ENCODE measurements around the gene PACSIN2. TPM values are rescaled to one million over a fixed set of nuclear protein-coding genes. Genes with fewer than 3 reads are reported as not detected.

Gene PACSIN2
- total and polyA plus RNA-seq, 2 of the 13 experiments (the other 11 are each of a cell fraction or from before 2014, with no cell fraction given) = 54.1 to 68.8 TPM

DNA sequence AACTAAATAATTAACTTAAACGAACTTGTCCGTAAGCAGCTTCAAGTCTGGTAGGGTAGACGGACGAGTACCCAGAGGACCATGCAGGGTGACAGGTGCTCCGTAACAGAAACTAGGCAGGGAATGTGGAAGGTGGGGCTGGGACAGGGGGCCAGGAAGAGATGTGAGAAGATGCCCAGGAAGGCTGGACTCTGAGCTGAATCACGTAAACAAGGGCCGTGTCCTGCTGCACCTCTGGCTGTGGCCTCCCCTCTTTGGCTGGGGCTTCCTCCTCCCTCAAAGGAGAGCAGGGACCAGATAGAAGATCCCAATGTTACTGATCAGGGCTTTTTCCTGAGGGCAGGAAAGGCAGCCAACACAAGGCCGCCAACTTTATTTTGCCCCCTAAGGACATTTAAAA, 47.9 kb downstream of the PACSIN2 start (continued):
- TF ChIP-seq, protein P1, sequence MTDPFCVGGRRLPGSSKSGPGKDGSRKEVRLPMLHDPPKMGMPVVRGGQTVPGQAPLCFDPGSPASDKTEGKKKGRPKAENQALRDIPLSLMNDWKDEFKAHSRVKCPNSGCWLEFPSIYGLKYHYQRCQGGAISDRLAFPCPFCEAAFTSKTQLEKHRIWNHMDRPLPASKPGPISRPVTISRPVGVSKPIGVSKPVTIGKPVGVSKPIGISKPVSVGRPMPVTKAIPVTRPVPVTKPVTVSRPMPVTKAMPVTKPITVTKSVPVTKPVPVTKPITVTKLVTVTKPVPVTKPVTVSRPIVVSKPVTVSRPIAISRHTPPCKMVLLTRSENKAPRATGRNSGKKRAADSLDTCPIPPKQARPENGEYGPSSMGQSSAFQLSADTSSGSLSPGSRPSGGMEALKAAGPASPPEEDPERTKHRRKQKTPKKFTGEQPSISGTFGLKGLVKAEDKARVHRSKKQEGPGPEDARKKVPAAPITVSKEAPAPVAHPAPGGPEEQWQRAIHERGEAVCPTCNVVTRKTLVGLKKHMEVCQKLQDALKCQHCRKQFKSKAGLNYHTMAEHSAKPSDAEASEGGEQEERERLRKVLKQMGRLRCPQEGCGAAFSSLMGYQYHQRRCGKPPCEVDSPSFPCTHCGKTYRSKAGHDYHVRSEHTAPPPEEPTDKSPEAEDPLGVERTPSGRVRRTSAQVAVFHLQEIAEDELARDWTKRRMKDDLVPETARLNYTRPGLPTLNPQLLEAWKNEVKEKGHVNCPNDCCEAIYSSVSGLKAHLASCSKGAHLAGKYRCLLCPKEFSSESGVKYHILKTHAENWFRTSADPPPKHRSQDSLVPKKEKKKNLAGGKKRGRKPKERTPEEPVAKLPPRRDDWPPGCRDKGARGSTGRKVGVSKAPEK (CRISPR knock-in tag; IDR thresholded peaks at IDR 0.05; ENCODE audit: borderline replicate concordance) = no peak
- TF ChIP-seq ZNF607 (CRISPR knock-in tag; IDR thresholded peaks at IDR 0.05; ENCODE audit: borderline replicate concordance) = no peak
- peak; percentile 40; the same call in 1 of the 2 replicates for TF ChIP-seq HDAC2 (CRISPR knock-in tag; IDR thresholded peaks at IDR 0.05)
- TF ChIP-seq, protein P2, sequence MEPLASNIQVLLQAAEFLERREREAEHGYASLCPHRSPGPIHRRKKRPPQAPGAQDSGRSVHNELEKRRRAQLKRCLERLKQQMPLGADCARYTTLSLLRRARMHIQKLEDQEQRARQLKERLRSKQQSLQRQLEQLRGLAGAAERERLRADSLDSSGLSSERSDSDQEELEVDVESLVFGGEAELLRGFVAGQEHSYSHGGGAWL (CRISPR knock-in tag; IDR thresholded peaks at IDR 0.05) = 0 out of 2 replicates have a peak, but pooled peaks have one; percentile 16
- TF ChIP-seq, protein P3, sequence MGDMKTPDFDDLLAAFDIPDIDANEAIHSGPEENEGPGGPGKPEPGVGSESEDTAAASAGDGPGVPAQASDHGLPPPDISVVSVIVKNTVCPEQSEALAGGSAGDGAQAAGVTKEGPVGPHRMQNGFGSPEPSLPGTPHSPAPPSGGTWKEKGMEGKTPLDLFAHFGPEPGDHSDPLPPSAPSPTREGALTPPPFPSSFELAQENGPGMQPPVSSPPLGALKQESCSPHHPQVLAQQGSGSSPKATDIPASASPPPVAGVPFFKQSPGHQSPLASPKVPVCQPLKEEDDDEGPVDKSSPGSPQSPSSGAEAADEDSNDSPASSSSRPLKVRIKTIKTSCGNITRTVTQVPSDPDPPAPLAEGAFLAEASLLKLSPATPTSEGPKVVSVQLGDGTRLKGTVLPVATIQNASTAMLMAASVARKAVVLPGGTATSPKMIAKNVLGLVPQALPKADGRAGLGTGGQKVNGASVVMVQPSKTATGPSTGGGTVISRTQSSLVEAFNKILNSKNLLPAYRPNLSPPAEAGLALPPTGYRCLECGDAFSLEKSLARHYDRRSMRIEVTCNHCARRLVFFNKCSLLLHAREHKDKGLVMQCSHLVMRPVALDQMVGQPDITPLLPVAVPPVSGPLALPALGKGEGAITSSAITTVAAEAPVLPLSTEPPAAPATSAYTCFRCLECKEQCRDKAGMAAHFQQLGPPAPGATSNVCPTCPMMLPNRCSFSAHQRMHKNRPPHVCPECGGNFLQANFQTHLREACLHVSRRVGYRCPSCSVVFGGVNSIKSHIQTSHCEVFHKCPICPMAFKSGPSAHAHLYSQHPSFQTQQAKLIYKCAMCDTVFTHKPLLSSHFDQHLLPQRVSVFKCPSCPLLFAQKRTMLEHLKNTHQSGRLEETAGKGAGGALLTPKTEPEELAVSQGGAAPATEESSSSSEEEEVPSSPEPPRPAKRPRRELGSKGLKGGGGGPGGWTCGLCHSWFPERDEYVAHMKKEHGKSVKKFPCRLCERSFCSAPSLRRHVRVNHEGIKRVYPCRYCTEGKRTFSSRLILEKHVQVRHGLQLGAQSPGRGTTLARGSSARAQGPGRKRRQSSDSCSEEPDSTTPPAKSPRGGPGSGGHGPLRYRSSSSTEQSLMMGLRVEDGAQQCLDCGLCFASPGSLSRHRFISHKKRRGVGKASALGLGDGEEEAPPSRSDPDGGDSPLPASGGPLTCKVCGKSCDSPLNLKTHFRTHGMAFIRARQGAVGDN (CRISPR knock-in tag; IDR thresholded peaks at IDR 0.05) = peak; percentile 56
- TF ChIP-seq, protein P4, sequence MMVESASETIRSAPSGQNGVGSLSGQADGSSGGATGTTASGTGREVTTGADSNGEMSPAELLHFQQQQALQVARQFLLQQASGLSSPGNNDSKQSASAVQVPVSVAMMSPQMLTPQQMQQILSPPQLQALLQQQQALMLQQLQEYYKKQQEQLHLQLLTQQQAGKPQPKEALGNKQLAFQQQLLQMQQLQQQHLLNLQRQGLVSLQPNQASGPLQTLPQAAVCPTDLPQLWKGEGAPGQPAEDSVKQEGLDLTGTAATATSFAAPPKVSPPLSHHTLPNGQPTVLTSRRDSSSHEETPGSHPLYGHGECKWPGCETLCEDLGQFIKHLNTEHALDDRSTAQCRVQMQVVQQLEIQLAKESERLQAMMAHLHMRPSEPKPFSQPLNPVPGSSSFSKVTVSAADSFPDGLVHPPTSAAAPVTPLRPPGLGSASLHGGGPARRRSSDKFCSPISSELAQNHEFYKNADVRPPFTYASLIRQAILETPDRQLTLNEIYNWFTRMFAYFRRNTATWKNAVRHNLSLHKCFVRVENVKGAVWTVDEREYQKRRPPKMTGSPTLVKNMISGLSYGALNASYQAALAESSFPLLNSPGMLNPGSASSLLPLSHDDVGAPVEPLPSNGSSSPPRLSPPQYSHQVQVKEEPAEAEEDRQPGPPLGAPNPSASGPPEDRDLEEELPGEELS (CRISPR knock-in tag; IDR thresholded peaks at IDR 0.05) = 0 out of 2 replicates have a peak, but pooled peaks have one; percentile 30
- TF ChIP-seq MED1 (CRISPR knock-in tag; IDR thresholded peaks at IDR 0.05) = peak; percentile 30; the same call in 1 of the 2 replicates
- TF ChIP-seq, protein P5, sequence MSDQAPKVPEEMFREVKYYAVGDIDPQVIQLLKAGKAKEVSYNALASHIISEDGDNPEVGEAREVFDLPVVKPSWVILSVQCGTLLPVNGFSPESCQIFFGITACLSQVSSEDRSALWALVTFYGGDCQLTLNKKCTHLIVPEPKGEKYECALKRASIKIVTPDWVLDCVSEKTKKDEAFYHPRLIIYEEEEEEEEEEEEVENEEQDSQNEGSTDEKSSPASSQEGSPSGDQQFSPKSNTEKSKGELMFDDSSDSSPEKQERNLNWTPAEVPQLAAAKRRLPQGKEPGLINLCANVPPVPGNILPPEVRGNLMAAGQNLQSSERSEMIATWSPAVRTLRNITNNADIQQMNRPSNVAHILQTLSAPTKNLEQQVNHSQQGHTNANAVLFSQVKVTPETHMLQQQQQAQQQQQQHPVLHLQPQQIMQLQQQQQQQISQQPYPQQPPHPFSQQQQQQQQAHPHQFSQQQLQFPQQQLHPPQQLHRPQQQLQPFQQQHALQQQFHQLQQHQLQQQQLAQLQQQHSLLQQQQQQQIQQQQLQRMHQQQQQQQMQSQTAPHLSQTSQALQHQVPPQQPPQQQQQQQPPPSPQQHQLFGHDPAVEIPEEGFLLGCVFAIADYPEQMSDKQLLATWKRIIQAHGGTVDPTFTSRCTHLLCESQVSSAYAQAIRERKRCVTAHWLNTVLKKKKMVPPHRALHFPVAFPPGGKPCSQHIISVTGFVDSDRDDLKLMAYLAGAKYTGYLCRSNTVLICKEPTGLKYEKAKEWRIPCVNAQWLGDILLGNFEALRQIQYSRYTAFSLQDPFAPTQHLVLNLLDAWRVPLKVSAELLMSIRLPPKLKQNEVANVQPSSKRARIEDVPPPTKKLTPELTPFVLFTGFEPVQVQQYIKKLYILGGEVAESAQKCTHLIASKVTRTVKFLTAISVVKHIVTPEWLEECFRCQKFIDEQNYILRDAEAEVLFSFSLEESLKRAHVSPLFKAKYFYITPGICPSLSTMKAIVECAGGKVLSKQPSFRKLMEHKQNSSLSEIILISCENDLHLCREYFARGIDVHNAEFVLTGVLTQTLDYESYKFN (CRISPR knock-in tag; conservative IDR thresholded peaks at IDR 0.05) = peak; percentile 55
- no peak for TF ChIP-seq TCF12 (IDR thresholded peaks at IDR 0.05)
- TF ChIP-seq TCF12 (CRISPR knock-in tag; IDR thresholded peaks at IDR 0.05) = no peak
- TF ChIP-seq ZNF572 (CRISPR knock-in tag; IDR thresholded peaks at IDR 0.05) = peak; percentile 37; the same call in 1 of the 2 replicates
- no peak for TF ChIP-seq SRSF1 (optimal IDR thresholded peaks at IDR 0.05; ENCODE audit: low read depth, low read length)
- no peak for TF ChIP-seq REXO4 (CRISPR knock-in tag; IDR thresholded peaks at IDR 0.05; ENCODE audit: borderline replicate concordance)
- TF ChIP-seq, protein P6, sequence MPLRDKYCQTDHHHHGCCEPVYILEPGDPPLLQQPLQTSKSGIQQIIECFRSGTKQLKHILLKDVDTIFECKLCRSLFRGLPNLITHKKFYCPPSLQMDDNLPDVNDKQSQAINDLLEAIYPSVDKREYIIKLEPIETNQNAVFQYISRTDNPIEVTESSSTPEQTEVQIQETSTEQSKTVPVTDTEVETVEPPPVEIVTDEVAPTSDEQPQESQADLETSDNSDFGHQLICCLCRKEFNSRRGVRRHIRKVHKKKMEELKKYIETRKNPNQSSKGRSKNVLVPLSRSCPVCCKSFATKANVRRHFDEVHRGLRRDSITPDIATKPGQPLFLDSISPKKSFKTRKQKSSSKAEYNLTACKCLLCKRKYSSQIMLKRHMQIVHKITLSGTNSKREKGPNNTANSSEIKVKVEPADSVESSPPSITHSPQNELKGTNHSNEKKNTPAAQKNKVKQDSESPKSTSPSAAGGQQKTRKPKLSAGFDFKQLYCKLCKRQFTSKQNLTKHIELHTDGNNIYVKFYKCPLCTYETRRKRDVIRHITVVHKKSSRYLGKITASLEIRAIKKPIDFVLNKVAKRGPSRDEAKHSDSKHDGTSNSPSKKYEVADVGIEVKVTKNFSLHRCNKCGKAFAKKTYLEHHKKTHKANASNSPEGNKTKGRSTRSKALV (CRISPR knock-in tag; IDR thresholded peaks at IDR 0.05) = no peak
